PC-3 (cell line): ENCODE data around the gene STX3. TPM values are rescaled to one million over a fixed set of nuclear protein-coding genes. Genes with fewer than 3 reads are reported as not detected.

Experiments
- ATAC-seq: fragments of 200-7000 bp; cut with Tn5 transposase; 2 replicates; pipeline ENCODE4 v1.9.1; 2020; ENCODE audit warnings: mild to moderate bottlenecking, moderate library complexity
- BruUV-seq: library from RNA; stranded (reverse); fragments of 400-500 nt; replicated peaks from 2 replicates; lab custom pipeline; 2021; lab: Mats Ljungman, UMichigan
- CTCF ChIA-PET: fragments of 300-600 bp; sonication (Branson Sonifier 250); formaldehyde crosslinking; loops from one replicate; lab custom pipeline; 2022; ENCODE audit warnings: antibody characterized with exemption; lab: Charles Lee
- POLR2A ChIA-PET: fragments of 300-600 bp; sonication (Branson Sonifier 250); formaldehyde crosslinking; loops from one replicate; lab custom pipeline; 2022; ENCODE audit warnings: antibody characterized with exemption; ENCODE audit not compliant: unreplicated experiment; lab: Charles Lee
- DNase-seq: peaks from one replicate; pipeline ENCODE4 v3.0.0-alpha.2; 2015
- H2AFZ ChIP-seq: fragments of 300-600 bp; sonication (generic); 2 replicates; pipeline ENCODE4 v1.6.0; 2016; ENCODE audit warnings: antibody characterized with exemption, low read length
- H3F3A ChIP-seq: fragments of 300-600 bp; sonication (generic); one replicate; pipeline ENCODE4 v1.6.0; 2017; ENCODE audit warnings: antibody characterized with exemption, low read length, control low read depth, mild to moderate bottlenecking; ENCODE audit not compliant: unreplicated experiment
- H3K27ac ChIP-seq: fragments of 300-600 bp; sonication (generic); 2 replicates; pipeline ENCODE4 v1.5.1; 2016; ENCODE audit warnings: mild to moderate bottlenecking, low read length
- H3K27me3 ChIP-seq: fragments of 300-600 bp; sonication (generic); 2 replicates; pipeline ENCODE4 v1.6.1; 2016; ENCODE audit warnings: low read length, mixed read lengths
- H3K36me3 ChIP-seq: fragments of 300-600 bp; sonication (generic); 2 replicates; pipeline ENCODE4 v1.6.1; 2016; ENCODE audit warnings: low read depth, mixed run types, low read length, mixed read lengths
- H3K4me1 ChIP-seq: fragments of 300-600 bp; sonication (generic); 2 replicates; pipeline ENCODE4 v1.5.1; 2016; ENCODE audit warnings: low read length; ENCODE audit not compliant: insufficient read depth
- H3K4me2 ChIP-seq: fragments of 300-600 bp; sonication (generic); 2 replicates; pipeline ENCODE4 v1.6.0; 2016; ENCODE audit warnings: low read length
- H3K4me3 ChIP-seq: fragments of 300-600 bp; sonication (generic); 2 replicates; pipeline ENCODE4 v1.5.1; 2016; ENCODE audit warnings: mild to moderate bottlenecking, low read length, mixed read lengths
- H3K79me2 ChIP-seq: fragments of 300-600 bp; sonication (generic); 2 replicates; pipeline ENCODE4 v1.6.1; 2017; ENCODE audit warnings: low read length, mixed read lengths
- H3K9ac ChIP-seq: fragments of 300-600 bp; sonication (generic); 2 replicates; pipeline ENCODE4 v1.6.0; 2016; ENCODE audit warnings: mild to moderate bottlenecking, low read length
- H3K9me2 ChIP-seq: fragments of 300-600 bp; sonication (generic); replicated peaks from 2 replicates; pipeline ENCODE4 v1.6.1; 2016; ENCODE audit warnings: mixed run types, low read length, mixed read lengths
- H3K9me3 ChIP-seq: fragments of 300-600 bp; sonication (generic); 2 replicates; pipeline ENCODE4 v1.6.1; 2016; ENCODE audit warnings: low read length, mixed read lengths
- H4K20me1 ChIP-seq: fragments of 300-600 bp; sonication (generic); 2 replicates; pipeline ENCODE4 v1.6.1; 2016; ENCODE audit warnings: low read length, mixed read lengths
- EZH2 ChIP-seq: fragments of 300-600 bp; sonication (generic); IDR thresholded peaks from one replicate; pipeline ENCODE4 v1.6.1; 2017; ENCODE audit warnings: antibody characterized with exemption, mild to moderate bottlenecking, low read length; ENCODE audit not compliant: unreplicated experiment
- EZH2phosphoT487 ChIP-seq: fragments of 300-600 bp; sonication (generic); IDR thresholded peaks from 2 replicates; pipeline ENCODE4 v1.6.1; 2018; ENCODE audit warnings: mild to moderate bottlenecking, antibody characterized with exemption, low read length, borderline replicate concordance
- intact Hi-C: fragments of 100-400 bp; cut with micrococcal nuclease; formaldehyde crosslinking; loops from 2 replicates; pipeline ENCODE4 v1.9.0; 2023
- total RNA-seq: library from RNA; depleted of rRNA; stranded (reverse); fragments of >200 nt; gene quantifications from 2 replicates; pipeline ENCODE4 v1.2.3, GENCODE V29; 2014
- TF ChIP-seq, protein P1 (sequence below): fragments of 300-600 bp; sonication (generic); conservative IDR thresholded peaks from 2 replicates; pipeline ENCODE4 v1.5.1; 2017; ENCODE audit warnings: antibody characterized with exemption, low read depth, mild to moderate bottlenecking, low read length

Gene STX3
- total RNA-seq, 1 experiment from 2014 or later, result 49.8 TPM

DNA sequence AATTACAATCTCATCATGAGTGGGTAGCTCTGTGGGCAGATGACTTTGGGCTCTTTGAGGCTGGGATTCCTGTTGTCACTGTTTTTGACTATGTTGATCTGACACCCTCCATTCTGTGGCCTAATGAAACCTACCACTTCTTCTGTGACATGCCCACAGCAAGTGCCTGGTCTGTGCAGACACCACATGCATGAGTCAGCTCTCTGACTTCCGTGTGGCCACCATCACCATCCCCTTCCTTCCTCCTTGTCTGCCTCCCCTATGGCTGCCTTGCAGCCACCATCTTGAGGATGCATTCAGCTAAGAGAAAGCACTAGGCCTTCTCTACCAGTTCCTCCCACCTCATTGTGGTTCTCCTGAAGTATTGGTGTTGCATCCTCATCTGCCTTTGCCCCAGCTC lies 26.3 kb upstream of the STX3 start:
- CTCF ChIA-PET, result no interaction called here
- BruUV-seq, result no TSS peak
- intact Hi-C loops, result no loop called here
- DNase-seq (no peak), ATAC-seq (no peak)
- Histone ChIP-seq H3K36me3 (no peaks in the 10 kb centered on the region), H2AFZ (no peak overlapping the region), H3K4me1 (no peaks in the 10 kb centered on the region), H3F3A (no peaks in the 10 kb centered on the region), H3K27me3 (no peaks in the 10 kb centered on the region), H3K9me2 (no peaks in the 10 kb centered on the region), H3K9me3 (no peaks in the 10 kb centered on the region), H4K20me1 (no peaks in the 10 kb centered on the region), H3K27ac (no peak overlapping the region), H3K4me3 (no peak overlapping the region), H3K9ac (no peak overlapping the region), H3K79me2 (no peaks in the 10 kb centered on the region), H3K4me2 (no peak overlapping the region)
- no peak for TF ChIP-seq EZH2phosphoT487
- TF ChIP-seq EZH2, result no peak
- TF ChIP-seq, protein P1, sequence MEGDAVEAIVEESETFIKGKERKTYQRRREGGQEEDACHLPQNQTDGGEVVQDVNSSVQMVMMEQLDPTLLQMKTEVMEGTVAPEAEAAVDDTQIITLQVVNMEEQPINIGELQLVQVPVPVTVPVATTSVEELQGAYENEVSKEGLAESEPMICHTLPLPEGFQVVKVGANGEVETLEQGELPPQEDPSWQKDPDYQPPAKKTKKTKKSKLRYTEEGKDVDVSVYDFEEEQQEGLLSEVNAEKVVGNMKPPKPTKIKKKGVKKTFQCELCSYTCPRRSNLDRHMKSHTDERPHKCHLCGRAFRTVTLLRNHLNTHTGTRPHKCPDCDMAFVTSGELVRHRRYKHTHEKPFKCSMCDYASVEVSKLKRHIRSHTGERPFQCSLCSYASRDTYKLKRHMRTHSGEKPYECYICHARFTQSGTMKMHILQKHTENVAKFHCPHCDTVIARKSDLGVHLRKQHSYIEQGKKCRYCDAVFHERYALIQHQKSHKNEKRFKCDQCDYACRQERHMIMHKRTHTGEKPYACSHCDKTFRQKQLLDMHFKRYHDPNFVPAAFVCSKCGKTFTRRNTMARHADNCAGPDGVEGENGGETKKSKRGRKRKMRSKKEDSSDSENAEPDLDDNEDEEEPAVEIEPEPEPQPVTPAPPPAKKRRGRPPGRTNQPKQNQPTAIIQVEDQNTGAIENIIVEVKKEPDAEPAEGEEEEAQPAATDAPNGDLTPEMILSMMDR, result no peak
- POLR2A ChIA-PET, result no interaction called here

DNA sequence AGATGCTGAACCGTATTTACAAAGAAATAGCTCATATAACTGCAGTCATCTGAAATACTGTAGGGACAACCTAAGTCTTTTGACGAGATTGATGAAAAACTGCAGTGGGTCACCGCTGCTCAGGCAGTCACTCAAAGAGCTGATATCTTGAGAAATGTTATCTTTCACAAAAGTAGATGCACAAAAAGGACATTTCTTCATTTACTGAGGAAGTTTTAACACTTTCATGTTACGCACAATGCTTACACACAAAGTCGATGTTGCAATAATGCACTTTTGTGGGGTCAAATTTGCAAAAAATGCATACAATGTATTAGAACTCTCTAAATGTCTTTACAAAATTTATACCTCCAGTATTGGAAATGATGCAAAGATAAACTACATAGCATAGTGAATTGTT lies 25.3 kb upstream of the STX3 start:
- intact Hi-C loops, result no loop called here
- H3K36me3 ChIP-seq, result no peaks in the 10 kb centered on the region
- no peak overlapping the region for H3K9ac ChIP-seq
- no peak for ATAC-seq
- no peaks in the 10 kb centered on the region for H3K27me3 ChIP-seq
- H3K9me3 ChIP-seq, result no peaks in the 10 kb centered on the region
- no peaks in the 10 kb centered on the region for H3F3A ChIP-seq
- H3K9me2 ChIP-seq, result no peaks in the 10 kb centered on the region
- H3K79me2 ChIP-seq, result no peaks in the 10 kb centered on the region
- POLR2A ChIA-PET, result no interaction called here
- no peaks in the 10 kb centered on the region for H4K20me1 ChIP-seq
- no peak for DNase-seq
- no peak overlapping the region for H3K4me3 ChIP-seq
- no peak overlapping the region for H3K4me2 ChIP-seq
- no peak overlapping the region for H3K27ac ChIP-seq
- no peak for TF ChIP-seq EZH2phosphoT487
- no TSS peak for BruUV-seq
- no peaks in the 10 kb centered on the region for H3K4me1 ChIP-seq
- no peak overlapping the region for H2AFZ ChIP-seq
- CTCF ChIA-PET, result no interaction called here

DNA sequence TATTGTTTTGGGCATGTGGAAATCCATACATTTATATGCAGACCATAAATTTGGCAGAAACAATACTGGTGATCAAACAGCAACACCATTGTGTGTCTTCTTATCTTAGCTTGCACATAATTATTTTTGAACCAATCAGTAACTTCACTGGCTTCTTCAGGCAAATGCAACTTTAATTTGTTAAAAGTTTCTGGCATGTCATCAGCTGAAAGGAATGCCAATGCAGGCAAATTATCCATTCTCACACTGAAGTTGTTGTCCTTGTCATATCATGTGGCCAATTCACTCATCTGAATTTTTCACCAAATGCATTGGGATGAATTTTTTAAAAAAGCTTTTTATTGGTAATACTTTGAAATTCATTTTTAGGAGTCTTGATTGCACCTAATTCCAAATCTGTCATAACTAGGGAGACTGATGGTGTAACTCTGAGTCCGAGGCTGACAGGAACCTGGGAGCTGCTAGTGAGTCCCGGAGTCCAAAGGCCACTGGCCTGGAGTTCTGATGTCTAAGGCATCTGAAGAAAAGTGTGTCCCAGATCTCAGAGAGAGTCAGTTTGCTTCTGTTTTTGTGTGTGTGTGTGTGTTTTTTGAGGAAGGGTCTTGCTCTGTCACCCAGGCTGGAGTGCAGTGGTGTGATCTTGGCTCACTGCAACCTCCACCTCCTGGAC lies 24.1 kb upstream of the STX3 start:
- H3K9ac ChIP-seq, result no peak overlapping the region
- TF ChIP-seq EZH2phosphoT487 (no peak), EZH2 (no peak)
- TF ChIP-seq, protein P1, result no peak
- no peak for DNase-seq
- H3K79me2 ChIP-seq, result no peaks in the 10 kb centered on the region
- H3K9me3 ChIP-seq, result no peaks in the 10 kb centered on the region
- no peak overlapping the region for H2AFZ ChIP-seq
- no peak overlapping the region for H3K4me3 ChIP-seq
- no peaks in the 10 kb centered on the region for H3K4me1 ChIP-seq
- ATAC-seq, result no peak
- no peaks in the 10 kb centered on the region for H3F3A ChIP-seq
- no peaks in the 10 kb centered on the region for H3K9me2 ChIP-seq
- no peaks in the 10 kb centered on the region for H3K36me3 ChIP-seq
- H4K20me1 ChIP-seq, result no peaks in the 10 kb centered on the region
- ChIA-PET POLR2A (interaction anchor here (0.6 kb wide), 1 partner anchor 70 kb away, joined by 3 read pairs; no protein-coding TSS in a partner anchor), CTCF (no interaction called here)
- no peak overlapping the region for H3K4me2 ChIP-seq
- H3K27ac ChIP-seq, result no peak overlapping the region
- BruUV-seq, result no TSS peak
- intact Hi-C loops, result no loop called here
- no peaks in the 10 kb centered on the region for H3K27me3 ChIP-seq
